GM21528 (cell line): ENCODE results near the gene FBXO17.

ENCODE experiments used
- ATAC-seq: cut with Tn5 transposase; IDR thresholded peaks from one replicate; pipeline ENCODE4 v1.9.1; 2021; ENCODE audit warnings: mild to moderate bottlenecking, moderate library complexity; ENCODE audit not compliant: unreplicated experiment, low FRiP score

Gene FBXO17

GRCh38 chr19:38894968-38895367, 80.6 kb downstream of the FBXO17 start:
- no peak for ATAC-seq

- no peak for ATAC-seq
Observed at GRCh38 chr19:38893341-38893771, 82.2 kb downstream of the FBXO17 start.

- ATAC-seq = no peak
Observed at GRCh38 chr19:38892841-38893240, 82.7 kb downstream of the FBXO17 start.

GRCh38 chr19:38891771-38892170, 83.8 kb downstream of the FBXO17 start:
- no peak for ATAC-seq
